DMS53 (cell line): Measurements from ENCODE around the gene FAM217B.
A peak's percentile ranks its signal among the peaks of the same experiment; 100 is the strongest.
"Not testable (repeated sequence)": the region's sequence is repeated elsewhere in the genome, so short reads cannot be mapped to it uniquely, and the experiment has no call there.

Experiments used
- DNase-seq: peaks from one replicate; lab custom pipeline; 2025; lab: John Stamatoyannopoulos, UW

The FAM217B gene

DNA sequence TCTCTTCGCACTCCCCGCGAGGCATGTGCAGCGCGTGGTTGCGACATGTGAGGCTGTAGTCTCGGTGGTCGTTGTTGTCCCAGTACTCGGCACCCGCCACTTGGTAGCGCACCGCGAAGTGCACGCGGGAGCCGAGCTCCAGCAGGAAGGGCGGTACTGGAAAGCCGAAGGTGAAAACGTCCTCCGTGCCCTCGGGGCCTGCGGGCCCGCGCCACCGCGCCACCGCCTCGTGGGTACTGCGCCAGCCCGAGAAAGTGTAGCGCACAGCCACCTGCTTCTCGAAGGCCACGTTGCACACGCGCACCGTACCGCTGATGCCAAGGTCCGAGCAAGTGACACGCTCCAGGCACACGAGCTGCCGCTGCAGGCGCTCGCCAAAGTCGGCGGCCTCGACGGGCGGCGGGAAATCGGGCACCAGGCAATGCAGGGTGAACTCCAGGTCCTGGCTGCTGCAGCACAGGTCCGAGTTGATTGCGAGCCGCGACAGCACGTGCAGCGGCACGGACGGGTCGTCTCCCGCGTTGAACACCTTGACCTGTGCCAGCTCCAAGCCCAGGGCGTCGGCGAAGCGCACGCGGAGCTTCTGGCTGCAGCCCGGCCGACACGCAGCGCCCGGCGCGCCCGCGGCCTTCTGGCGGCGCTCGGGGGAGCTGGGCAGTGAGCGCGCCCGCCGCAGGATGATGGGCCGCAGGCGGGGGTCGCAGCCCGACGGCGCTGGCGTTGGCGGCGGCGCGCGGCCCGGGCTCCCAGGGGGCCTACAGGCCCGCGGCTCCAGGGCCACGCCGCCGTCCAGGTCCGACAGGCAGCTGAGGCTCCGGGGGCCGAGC, 924 bp upstream of the FAM217B start:
- DNase-seq = peak; percentile 78

DNA sequence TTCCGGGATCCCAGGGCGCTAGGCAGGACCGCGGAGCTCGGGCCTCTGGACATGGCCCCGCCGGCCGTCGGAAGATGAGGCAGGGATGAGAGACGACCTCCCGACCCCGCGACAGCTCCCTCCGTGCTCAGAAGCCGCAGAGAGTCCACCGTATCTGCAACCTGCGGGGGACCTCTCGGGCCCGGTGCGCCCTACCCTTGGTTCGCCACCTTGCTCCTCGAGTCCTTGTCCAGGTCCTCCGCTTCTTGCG, 385 bp upstream of the FAM217B start:
- peak; percentile 78 for DNase-seq

GRCh38 chr20:59940956-59941294, 736 bp downstream of the FAM217B start:
- no peak for DNase-seq

DNA sequence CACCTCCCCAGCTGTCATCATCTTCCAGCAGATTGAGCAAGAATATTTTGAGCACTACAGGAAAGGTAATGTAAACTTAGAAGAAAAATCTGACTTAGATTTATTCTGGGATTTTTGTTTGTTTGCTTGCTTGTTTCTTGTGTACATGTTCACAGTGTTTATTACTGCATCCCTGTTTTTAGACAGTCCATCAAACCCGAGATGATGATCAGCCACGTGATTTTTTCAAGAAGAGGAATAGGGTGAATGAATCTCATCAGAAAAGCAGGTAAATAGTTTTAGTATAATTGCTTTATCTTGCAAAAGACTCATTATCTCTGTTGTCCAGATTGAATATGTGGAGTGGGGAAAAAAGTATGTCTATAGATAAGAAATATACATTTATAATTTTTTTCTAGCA, 2.1 kb downstream of the FAM217B start:
- DNase-seq = no peak

DNA sequence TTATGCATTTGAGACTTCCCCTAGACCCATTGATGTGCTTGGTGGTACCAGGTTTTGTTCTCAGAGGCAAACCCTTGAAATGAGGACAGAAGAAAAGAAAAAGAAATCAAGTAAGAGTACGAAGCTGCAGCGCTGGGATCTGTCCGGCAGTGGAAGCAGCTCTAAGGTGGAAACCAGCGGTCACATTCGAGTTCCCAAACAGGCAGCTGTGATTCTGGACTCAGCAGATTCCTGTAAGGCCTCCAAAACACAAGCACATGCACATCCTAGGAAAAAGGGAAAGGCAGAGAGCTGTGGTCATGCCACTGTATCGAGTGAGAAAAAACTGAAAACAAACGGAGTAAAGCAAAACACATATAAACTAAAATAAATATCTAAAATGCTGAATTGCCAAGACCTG, 4.5 kb downstream of the FAM217B start:
- no peak for DNase-seq

GRCh38 chr20:59945175-59945574, 5.0 kb downstream of the FAM217B start:
- DNase-seq = no peak

DNA sequence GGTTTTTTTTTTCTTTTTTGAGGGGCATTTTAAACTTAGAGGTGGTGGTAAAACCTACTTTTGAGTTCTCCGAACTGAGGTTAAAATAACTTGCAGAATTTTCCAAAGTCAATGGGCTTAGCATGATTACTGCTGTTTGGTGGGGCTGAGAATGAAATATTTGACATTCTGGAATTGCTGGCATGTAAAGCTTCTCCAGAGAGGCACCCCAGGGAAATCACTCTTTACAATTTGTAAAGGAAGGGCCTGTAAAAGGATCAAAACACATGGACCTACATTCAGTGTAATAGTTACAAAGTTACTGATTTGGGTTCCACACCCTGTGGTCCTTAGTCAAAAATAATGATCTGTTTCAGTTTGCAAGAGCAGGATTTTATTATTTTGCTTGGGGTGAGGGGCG, 5.5 kb downstream of the FAM217B start:
- no peak for DNase-seq

DNA sequence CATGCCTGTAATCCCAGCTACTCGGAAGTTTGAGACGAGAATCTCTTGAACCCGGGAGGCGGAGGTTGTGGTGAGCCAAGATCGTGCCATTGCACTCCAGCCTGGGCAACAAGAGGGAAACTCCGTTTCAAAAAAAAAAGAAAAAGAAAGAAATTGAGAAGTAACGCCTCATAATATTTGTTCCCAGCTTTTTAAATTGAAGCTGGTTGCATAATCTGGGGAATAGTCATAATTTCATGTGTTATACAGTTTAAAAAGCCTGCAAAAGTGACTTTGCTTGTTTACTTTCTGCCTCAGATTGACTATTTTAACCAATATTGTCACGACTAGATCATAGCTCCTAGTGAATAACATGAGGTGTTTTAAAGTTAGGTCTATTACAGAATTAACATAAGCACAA, 7.2 kb downstream of the FAM217B start:
- DNase-seq = no peak

DNA sequence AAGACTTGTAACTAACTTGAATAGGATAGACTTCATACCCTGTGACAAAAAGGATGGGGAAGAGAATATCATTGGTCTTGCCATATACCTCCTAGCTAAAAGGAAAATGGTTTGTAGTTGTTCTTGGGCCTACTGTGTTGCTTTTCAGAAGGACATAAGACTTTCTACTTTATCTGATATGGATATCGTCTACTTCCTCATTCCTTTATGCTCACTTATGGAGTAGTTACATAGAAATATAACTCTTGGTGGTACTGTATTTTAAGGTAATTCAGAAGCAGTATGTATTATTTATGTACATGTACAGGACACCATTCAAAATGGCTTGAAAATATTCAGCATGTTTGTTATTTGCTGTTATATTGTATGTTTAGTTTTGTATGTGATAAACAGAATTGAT, 8.0 kb downstream of the FAM217B start:
- DNase-seq = no peak

DNA sequence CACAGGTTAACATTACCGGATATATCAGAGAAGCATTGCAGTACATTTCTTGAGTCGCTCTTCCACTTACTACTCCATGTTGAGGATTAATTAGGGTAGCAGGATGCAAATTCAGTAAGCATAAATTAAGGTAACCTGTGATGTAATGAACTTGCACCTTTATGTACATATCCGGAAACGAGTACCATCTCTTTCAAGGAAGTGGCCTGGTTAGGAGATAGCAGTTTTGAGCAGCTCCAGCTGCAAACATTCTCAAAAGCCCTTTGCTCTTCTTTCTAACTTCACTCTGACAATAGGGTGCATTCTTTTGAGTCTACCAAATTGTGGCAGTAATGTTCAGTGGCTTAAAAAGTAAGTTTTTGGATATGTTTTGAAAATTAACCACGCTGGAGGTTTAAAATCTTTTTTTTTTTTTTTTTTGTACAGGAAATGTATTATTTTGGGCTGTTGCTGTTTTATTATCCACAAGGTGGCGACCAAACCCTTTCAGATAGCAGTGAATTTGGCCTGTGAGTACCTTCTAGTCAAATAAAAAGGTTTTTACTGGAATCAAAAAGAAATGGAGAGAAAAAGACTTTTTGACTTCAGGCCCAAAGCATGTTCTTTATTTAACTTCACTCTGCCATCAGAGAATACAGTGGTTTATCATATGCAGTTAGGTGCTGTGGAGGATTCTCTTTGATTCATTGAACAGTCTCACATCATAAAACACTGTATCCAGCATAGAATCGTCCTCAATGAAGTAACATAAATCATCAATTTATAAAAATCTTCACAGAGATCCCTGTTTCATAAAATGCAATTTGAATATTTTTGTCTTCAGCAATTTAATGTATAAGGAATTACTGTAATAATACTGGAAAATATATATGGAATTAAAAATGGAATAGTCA, 8.9 kb downstream of the FAM217B start:
- peak; percentile 84 for DNase-seq

- no peak for DNase-seq
These were observed 9.7 kb downstream of the FAM217B start for GRCh38 chr20:59949911-59950310.

GRCh38 chr20:59954718-59955117, 14.5 kb downstream of the FAM217B start:
- no peak for DNase-seq

GRCh38 chr20:59955131-59955796, 15.1 kb downstream of the FAM217B start:
- DNase-seq = peak; percentile 78

- not testable (repeated sequence) for DNase-seq
These were observed 17.4 kb downstream of the FAM217B start for GRCh38 chr20:59957568-59957967.

DNA sequence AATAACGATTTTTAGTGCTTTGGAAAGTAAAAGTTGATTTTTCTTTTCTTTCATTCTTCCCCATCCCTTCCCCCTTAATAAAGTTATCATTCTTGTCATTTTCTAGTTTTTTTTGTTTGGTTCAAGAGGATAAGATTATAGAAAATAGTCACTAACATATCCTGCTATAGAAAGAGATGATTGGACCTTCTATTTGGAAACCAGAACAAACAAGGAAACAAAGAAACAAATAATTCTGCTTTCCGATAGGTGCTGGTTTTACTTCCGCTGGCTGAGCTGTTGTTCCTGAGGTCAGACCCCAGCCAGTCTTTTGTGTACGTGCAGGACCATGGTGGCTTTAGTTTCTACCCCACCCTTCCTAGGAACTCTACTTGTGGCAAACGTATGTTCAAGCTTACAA, 17.9 kb downstream of the FAM217B start, which contains the start of gene CDH26:
Gene CDH26 (plus strand): TSS at position 301 of the 400 bp plus-strand sequence. CDS start 304 bp downstream, outside the sequence.
- DNase-seq = peak; percentile 47

DNA sequence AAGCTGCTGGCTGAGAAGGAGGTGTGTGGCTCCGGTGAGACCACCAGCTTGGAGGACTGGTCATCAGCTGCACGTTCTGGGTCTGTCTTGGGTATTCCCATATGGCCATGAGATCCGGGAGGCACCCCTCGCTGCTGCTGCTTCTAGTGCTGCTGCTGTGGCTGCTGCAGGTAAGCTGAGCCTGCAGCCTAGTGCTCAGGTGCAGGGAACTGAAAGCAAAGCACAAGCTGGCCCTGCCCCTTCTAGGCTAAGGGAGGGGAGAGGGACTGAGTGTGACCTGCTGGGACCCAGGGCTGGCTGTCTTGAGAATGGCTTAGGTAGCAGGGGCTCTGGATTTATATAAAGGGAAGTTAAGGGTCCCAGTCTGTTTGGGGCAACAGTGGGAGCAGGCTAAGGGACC, 18.4 kb downstream of the FAM217B start:
- peak; percentile 68 for DNase-seq

DNA sequence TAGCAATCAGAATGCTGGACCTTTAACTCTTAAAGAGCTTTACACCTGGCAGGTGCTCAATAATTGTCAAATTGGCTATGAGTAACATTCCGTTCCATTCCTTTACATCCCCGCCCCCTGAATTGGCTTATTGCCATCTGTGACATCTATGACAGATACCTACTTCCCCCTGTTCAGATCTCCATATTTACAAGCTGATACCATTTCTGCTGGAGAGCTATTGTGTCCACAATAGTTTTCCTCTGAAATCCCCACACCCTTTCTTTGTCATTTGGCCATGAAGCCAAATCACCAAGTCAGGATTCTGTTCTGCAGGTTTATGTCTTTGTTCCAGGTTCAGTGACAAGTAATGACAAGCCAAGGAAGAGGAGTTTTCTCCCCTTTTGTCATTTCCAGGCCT, 21.2 kb downstream of the FAM217B start:
- DNase-seq = no peak

DNA sequence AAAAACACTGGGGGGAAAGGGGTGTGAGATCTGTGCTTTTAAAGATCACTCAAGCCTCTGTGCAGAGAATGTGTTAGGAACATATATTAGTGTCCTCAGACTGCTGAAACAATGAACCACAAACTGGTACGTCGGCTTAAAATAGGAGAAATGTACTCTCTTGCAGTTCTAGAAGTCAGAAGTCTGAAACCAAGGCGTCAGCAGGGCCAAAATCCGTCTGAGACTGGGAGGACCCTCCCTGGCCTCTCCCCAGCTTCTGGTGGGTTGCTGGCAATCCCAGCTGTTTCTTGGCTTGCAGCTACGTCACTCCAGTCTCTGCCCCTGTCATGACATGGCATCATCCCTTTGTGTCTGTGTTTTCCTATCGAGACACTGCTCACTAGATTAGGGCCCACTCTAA, 22.0 kb downstream of the FAM217B start:
- DNase-seq = no peak

- DNase-seq = no peak
These were observed 26.2 kb downstream of the FAM217B start for GRCh38 chr20:59966428-59966827.

DNA sequence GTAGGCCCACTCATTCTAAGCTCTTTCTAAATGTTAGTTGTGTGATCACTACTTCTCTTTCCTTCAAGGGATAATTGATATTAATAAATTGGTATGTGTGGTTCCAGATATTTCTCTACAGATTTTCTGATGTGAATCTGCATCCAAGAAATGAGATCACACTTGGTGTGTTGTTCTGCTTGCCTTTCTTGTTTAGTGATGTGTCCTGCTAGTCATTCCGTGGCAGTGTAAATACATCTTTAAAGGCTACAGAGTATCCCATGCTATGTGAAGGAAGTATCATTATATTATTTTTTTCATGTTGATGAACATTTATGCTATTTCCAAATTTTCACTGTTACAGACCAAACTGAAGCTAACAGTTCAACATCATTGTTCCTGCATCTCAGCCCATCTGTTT, 31.2 kb downstream of the FAM217B start:
- DNase-seq = no peak

DNA sequence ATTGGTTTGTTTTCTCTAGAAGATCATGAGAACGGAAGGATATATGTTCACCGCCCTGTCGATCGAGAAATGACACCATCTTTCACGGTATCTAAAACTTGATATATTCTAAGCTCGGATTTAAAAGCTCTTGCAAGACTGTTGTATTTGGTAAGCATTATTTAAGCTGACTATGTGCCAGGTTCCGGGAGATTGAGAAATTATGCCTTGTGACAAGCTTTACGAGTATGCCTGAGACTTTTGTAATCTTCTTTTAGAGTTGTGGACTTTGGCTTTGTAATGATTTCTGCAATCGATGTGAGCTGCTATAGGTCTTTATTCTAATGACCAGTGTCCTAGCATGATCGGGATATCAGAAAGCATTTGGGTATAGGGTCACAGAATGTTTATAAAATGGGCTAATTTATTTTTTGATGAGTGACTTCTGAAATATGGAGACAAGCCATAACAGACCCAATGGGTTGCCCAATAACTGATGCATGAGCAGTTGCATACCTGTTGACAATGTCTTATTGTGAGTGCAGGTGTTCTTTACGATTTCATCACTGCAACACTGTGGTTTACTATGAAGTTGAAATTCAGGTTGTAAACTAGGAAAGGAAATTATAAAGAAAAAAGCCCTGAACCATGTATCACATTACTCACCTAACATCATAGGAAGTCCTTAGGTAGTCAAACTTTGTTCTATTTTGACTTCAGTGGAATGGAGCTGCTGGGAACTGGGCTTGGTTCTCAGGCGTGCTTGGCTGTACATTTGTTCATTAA, 32.0 kb downstream of the FAM217B start:
- DNase-seq = no peak

DNA sequence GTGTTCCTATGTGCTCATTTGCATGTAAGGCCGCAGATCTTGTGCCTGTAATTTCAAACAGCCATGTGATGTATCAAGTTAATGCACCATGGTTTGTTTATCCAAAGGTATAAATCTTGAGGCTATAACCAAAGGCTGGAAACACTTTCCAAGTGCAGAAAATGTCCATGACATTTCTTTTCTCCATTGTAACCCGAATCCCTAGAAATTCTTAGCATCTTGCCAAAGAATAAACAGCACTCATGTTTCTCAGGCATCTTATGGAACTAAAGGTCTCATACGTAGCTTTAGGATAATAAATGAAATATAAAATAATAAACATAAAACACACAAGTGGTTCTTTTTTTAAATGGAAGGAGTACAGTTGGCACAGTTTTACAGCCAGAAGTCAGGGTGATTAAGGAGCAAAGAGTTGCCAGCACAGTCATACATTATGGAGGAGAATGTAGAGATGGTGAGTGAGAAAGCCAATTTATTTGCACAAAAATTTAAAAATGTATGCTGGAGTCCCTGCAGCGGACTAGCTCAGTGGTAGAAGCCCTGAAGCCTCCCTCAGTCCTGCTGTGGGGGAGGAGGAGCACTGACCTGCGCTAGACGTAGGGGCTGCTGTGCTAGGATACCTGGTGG, 36.1 kb downstream of the FAM217B start:
- no peak for DNase-seq
